ENCODE results near the gene TCF21. TPM values are rescaled to one million over a fixed set of nuclear protein-coding genes. Genes with fewer than 3 reads are reported as not detected.

The TCF21 gene
- polyA plus RNA-seq, 1 of the 3 experiments (the other 2 are of a cell fraction) = not detected

DNA sequence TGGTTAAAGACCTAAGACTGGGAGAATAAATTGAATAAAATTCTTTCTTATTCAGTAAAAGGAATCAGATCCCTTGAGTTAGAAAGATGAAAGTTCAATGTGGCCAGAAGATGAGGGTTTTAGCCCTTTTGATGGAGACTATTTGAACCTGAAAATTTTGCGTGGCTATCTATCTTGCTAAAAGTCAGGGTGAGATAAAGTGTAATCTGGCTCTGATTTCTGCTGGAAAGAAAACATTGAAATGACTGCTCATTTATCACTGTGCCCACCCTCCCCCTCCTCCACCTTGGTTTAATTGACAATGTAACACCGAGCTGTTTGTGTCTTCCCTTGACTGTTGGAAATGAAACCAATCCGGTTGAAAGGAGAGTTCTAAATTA lies 32.9 kb upstream of the TCF21 start:
- WGBS (ENCODE audit: low lambda C conversion rate) = 7% methylated on average over 3 of the region's 3 CpGs
- CTCF ChIA-PET = interaction anchor here (1.0 to 2.1 kb wide), 2 partner anchors 39 to 66 kb away, joined by 3 to 5 read pairs; no protein-coding TSS in a partner anchor

DNA sequence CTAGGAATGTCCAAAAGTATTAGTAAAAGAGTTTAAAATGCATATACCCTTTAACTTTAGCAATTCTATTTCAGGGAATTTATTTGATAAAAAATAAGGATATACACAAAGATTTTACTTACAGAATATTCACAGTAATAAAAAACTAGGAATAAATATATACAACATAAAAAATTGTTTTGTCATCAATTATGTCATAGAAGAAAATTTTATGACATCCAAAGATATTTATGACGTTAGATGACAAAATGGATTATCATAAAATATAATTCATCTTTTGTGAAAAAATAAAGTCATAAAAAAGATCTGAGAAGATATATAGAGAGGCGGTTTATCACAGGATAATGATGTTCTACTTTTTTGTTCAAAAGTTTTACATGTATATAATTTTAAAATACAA lies 32.0 kb upstream of the TCF21 start:
- H3K9me2 ChIP-seq = no peaks in the 10 kb centered on the region
- no peaks in the 10 kb centered on the region for H3K9me3 ChIP-seq
- TF ChIP-seq TAF1 (IDR thresholded peaks at IDR 0.05; ENCODE audit: borderline replicate concordance, low read depth, low read length) (no peak), FOSL2 (IDR thresholded peaks at IDR 0.05; ENCODE audit: borderline replicate concordance, low read depth) (no peak), YY1 (IDR thresholded peaks at IDR 0.05; ENCODE audit: low read depth) (no peak), FOXJ3 (CRISPR knock-in tag; IDR thresholded peaks at IDR 0.05) (no peak), REST (IDR thresholded peaks at IDR 0.05; ENCODE audit: low read depth, low read length) (no peak), ELF1 (IDR thresholded peaks at IDR 0.05) (no peak), MXI1 (IDR thresholded peaks at IDR 0.05; ENCODE audit: low read depth, low read length) (no peak)
- TF ChIP-seq, protein P1, sequence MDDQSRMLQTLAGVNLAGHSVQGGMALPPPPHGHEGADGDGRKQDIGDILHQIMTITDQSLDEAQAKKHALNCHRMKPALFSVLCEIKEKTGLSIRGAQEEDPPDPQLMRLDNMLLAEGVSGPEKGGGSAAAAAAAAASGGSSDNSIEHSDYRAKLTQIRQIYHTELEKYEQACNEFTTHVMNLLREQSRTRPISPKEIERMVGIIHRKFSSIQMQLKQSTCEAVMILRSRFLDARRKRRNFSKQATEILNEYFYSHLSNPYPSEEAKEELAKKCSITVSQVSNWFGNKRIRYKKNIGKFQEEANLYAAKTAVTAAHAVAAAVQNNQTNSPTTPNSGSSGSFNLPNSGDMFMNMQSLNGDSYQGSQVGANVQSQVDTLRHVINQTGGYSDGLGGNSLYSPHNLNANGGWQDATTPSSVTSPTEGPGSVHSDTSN (IDR thresholded peaks at IDR 0.05) = no peak
- no peaks in the 10 kb centered on the region for H3K36me3 ChIP-seq (replicated peaks in 1 of 2; ENCODE audit: control insufficient read depth in 1 of 2, insufficient read depth in 2 of 2, low read length in 1 of 2)
- 7% methylated on average over 2 of the region's 2 CpGs for WGBS (ENCODE audit: low lambda C conversion rate)
- H3F3A ChIP-seq (replicated peaks; ENCODE audit: insufficient read depth) = no peaks in the 10 kb centered on the region
- no peak overlapping the region for H3K9ac ChIP-seq
- no peaks in the 10 kb centered on the region for H3K4me1 ChIP-seq (ENCODE audit: control insufficient read depth in 1 of 2, insufficient read depth in 2 of 2, low read depth in 1 of 2, low read length in 1 of 2)
- H3K27me3 ChIP-seq (ENCODE audit: insufficient read depth) = peaks cover 26% of the 10 kb centered on the region; the same call in 1 of the 2 replicates
- H4K20me1 ChIP-seq (ENCODE audit: insufficient read depth) = no peaks in the 10 kb centered on the region
- no peak overlapping the region for H3K4me2 ChIP-seq
- no peak overlapping the region for H3K4me3 ChIP-seq (ENCODE audit: low read depth in 2 of 2, low read length in 1 of 2)
- no peak overlapping the region for H3K27ac ChIP-seq (ENCODE audit: low read depth in 2 of 2, low read length in 1 of 2)
- no peak for DNase-seq
- no peaks in the 10 kb centered on the region for H3K79me2 ChIP-seq (ENCODE audit: insufficient read depth)
- POLR2A ChIA-PET = no interaction called here
- H2AFZ ChIP-seq (ENCODE audit: low read depth) = no peak overlapping the region
- CTCF ChIA-PET = interaction anchor here (1.0 to 2.1 kb wide), 3 partner anchors 40 to 267 kb away, joined by 3 to 5 read pairs (median 3); no protein-coding TSS in a partner anchor

More for the DNA sequence above, 32.9 kb upstream of the TCF21 start:
- Histone ChIP-seq H3K9me3 (no peaks in the 10 kb centered on the region), H3K27me3 (ENCODE audit: insufficient read depth) (peaks cover 26% of the 10 kb centered on the region; the same call in 1 of the 2 replicates), H3K9me2 (no peaks in the 10 kb centered on the region), H4K20me1 (ENCODE audit: insufficient read depth) (no peaks in the 10 kb centered on the region), H3F3A (replicated peaks; ENCODE audit: insufficient read depth) (no peaks in the 10 kb centered on the region), H3K4me2 (no peak overlapping the region), H3K79me2 (ENCODE audit: insufficient read depth) (no peaks in the 10 kb centered on the region), H2AFZ (ENCODE audit: low read depth) (no peak overlapping the region), H3K4me3 (ENCODE audit: low read depth in 2 of 2, low read length in 1 of 2) (no peak overlapping the region), H3K9ac (no peak overlapping the region), H3K36me3 (replicated peaks in 1 of 2; ENCODE audit: control insufficient read depth in 1 of 2, insufficient read depth in 2 of 2, low read length in 1 of 2) (no peaks in the 10 kb centered on the region), H3K4me1 (ENCODE audit: control insufficient read depth in 1 of 2, insufficient read depth in 2 of 2, low read depth in 1 of 2, low read length in 1 of 2) (no peaks in the 10 kb centered on the region), H3K27ac (ENCODE audit: low read depth in 2 of 2, low read length in 1 of 2) (no peak overlapping the region)
- no peak for DNase-seq
- POLR2A ChIA-PET = no interaction called here
- TF ChIP-seq MEF2A (IDR thresholded peaks at IDR 0.05; ENCODE audit: borderline replicate concordance, low read depth) (no peak), NFIC (IDR thresholded peaks at IDR 0.05; ENCODE audit: borderline replicate concordance) (no peak), MXI1 (IDR thresholded peaks at IDR 0.05; ENCODE audit: low read depth, low read length) (no peak), FOXJ3 (CRISPR knock-in tag; IDR thresholded peaks at IDR 0.05) (no peak), TCF12 (IDR thresholded peaks at IDR 0.05) (no peak), FOSL2 (IDR thresholded peaks at IDR 0.05; ENCODE audit: borderline replicate concordance, low read depth) (no peak)

Measured in SK-N-SH (cell line).